Mononuclear cell (primary cell): ENCODE results near the gene PDHX. TPM values are rescaled to one million over a fixed set of nuclear protein-coding genes. Genes with fewer than 3 reads are reported as not detected.

Experiments used
- H3K27me3 ChIP-seq: 2 replicates; pipeline ENCODE4 v1.6.0; 2011; ENCODE audit warnings: low read length, control low read depth; ENCODE audit not compliant: insufficient read depth
- H3K4me1 ChIP-seq: 2 replicates; pipeline ENCODE4 v1.5.1; 2011; ENCODE audit warnings: mild to moderate bottlenecking, low read length, control low read depth; ENCODE audit not compliant: insufficient read depth
- H3K4me3 ChIP-seq: 2 replicates; pipeline ENCODE4 v1.5.1; 2011; ENCODE audit warnings: mild to moderate bottlenecking, low read length, moderate library complexity
- H3K9me3 ChIP-seq: 2 replicates; pipeline ENCODE4 v1.5.1; 2011; ENCODE audit warnings: low read depth, mild to moderate bottlenecking, control low read depth, low read length
- total RNA-seq: library from RNA; depleted of rRNA; stranded (reverse); fragments of >200 nt; gene quantifications from one replicate; pipeline ENCODE4 v1.2.3, GENCODE V29; 2012

Gene PDHX
- total RNA-seq, 1 donor, result 16.9 TPM

DNA sequence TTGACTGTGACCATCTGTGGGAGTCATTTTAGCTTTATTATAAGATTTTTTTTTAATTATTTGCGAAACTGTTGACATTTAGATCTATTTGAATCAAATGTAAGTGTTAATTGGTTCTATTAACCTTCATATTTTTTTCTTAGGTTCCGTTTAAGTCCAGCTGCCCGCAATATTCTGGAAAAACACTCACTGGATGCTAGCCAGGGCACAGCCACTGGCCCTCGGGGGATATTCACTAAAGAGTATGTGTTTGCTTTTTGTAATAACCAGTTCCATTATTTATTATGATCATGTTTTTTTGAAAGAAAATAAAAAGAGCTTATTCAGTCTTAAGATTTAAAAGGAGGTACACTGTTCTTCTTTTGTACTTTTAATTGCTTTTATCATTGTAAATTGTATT is 43.9 kb downstream of the PDHX start:
- Histone ChIP-seq H3K27me3 (no peaks in the 10 kb centered on the region), H3K4me1 (peaks cover 3% of the 10 kb centered on the region), H3K9me3 (no peaks in the 10 kb centered on the region), H3K4me3 (no peak overlapping the region)

DNA sequence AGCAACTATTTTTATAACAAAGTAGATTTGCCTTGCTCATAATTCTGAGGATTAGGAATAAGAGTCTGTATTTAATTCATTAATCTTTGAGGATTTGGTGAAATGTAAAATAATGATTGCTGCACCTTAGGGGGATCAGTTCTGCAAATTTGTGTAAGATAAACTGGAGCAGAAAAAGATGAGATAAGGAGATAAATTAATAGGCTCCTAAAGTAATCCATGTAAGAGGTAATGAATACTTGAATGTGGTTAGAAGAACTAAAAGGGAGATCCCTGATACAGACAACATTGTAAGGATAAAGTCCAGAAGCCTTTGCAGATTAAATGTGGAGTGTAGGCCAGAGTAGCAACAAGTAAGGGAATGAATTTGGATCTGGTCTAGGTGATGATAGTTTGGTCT is 45.6 kb downstream of the PDHX start:
- Histone ChIP-seq H3K4me3 (no peak overlapping the region), H3K27me3 (no peaks in the 10 kb centered on the region), H3K4me1 (peaks cover under 1% of the 10 kb centered on the region), H3K9me3 (no peaks in the 10 kb centered on the region)

- H3K4me3 ChIP-seq, result no peak overlapping the region
- no peaks in the 10 kb centered on the region for H3K4me1 ChIP-seq
- no peaks in the 10 kb centered on the region for H3K27me3 ChIP-seq
- H3K9me3 ChIP-seq, result no peaks in the 10 kb centered on the region
These were observed 46.9 kb downstream of the PDHX start for GRCh38 chr11:34963351-34963750.

GRCh38 chr11:34964610-34965331 is 48.4 kb downstream of the PDHX start:
- Histone ChIP-seq H3K9me3 (no peaks in the 10 kb centered on the region), H3K27me3 (no peaks in the 10 kb centered on the region), H3K4me3 (no peak overlapping the region), H3K4me1 (no peaks in the 10 kb centered on the region)

DNA sequence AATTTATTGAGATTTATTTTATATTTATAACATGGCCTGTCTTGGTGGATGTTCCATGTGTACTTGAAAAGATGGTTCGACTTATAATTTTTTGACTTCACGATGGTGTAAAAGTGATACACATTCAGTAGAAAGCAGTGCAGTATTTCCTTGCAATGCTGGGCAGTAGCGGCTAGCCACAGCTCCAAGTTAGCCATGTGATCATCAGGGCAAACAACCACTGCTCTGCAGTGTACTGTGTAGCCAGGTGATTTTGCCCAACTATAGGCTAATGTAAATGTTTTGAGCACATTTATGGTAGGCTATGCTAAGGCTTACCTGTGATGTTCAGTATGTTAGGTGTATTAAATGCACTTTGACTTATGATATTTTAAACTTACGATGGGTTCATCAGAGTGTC is 52.4 kb downstream of the PDHX start:
- H3K4me1 ChIP-seq, result no peaks in the 10 kb centered on the region
- no peaks in the 10 kb centered on the region for H3K27me3 ChIP-seq
- H3K9me3 ChIP-seq, result no peaks in the 10 kb centered on the region
- H3K4me3 ChIP-seq, result no peak overlapping the region

- Histone ChIP-seq H3K4me3 (no peak overlapping the region), H3K9me3 (no peaks in the 10 kb centered on the region), H3K27me3 (no peaks in the 10 kb centered on the region), H3K4me1 (no peaks in the 10 kb centered on the region)
These were observed 53.6 kb downstream of the PDHX start for GRCh38 chr11:34970033-34970432.

DNA sequence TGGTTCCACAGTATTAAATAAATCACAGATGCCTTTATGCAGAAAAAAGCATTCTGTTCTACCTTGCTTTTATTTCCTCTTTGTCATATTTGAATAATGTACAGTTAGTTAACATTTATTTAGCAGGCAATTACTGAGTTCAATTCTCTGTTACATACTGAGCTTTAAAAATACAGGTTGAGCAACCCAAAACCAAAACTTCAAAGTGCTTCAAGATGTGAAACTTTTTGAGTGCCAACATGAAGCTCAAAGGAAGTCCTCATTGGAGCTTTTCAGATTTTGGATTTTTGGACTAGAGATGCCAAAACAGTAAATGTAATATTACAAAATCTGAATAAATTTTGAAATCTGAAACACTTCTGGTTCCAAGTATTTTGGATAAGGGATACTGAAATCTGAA is 54.1 kb downstream of the PDHX start:
- Histone ChIP-seq H3K9me3 (no peaks in the 10 kb centered on the region), H3K4me1 (no peaks in the 10 kb centered on the region), H3K27me3 (no peaks in the 10 kb centered on the region), H3K4me3 (no peak overlapping the region)

DNA sequence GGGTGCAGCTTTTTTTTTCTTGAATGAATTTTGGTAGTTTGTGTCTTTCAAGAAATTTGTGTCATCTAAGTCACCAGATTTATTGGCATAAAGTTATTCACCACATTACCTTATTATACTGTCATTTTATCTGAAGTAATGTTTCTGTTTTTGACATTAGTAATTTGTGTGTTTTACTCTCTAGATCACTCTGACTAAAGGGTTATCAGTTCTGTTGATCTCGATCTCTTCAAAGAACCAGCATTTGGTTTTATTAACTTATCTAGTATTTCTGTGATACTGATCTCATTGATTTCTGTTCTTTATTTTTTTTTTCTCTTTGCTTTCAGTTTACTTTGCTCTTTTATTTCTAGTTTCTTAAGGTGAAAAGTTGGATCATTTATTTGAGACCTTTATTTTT is 55.5 kb downstream of the PDHX start:
- Histone ChIP-seq H3K27me3 (no peaks in the 10 kb centered on the region), H3K4me1 (no peaks in the 10 kb centered on the region), H3K4me3 (no peak overlapping the region), H3K9me3 (no peaks in the 10 kb centered on the region)

- Histone ChIP-seq H3K4me3 (no peak overlapping the region), H3K9me3 (no peaks in the 10 kb centered on the region), H3K4me1 (no peaks in the 10 kb centered on the region), H3K27me3 (no peaks in the 10 kb centered on the region)
These were observed 55.9 kb downstream of the PDHX start for GRCh38 chr11:34972366-34972765.

- Histone ChIP-seq H3K9me3 (no peaks in the 10 kb centered on the region), H3K27me3 (no peaks in the 10 kb centered on the region), H3K4me3 (no peak overlapping the region), H3K4me1 (no peaks in the 10 kb centered on the region)
These were observed 56.5 kb downstream of the PDHX start for GRCh38 chr11:34972892-34973291.

DNA sequence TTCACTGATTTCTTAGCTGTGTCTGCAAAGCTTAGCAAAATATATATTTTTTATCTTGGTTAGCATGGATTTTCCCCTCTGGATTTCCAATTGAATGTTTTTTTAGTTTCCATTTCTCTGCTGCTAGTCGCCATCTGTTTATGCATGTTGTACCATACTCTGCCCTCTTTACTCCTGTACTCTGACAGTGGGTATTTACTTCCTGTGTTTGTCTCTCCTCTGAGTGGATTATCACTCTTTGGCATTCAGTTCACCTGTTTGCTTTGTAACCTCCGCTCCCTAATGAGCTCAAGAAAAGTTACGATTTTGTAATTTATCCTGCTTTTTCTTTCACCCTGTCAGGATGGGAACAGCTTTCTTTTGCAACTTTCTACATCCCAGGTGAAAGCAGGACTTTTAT is 59.1 kb downstream of the PDHX start:
- H3K4me3 ChIP-seq, result no peak overlapping the region
- H3K4me1 ChIP-seq, result peaks cover 3% of the 10 kb centered on the region
- no peaks in the 10 kb centered on the region for H3K27me3 ChIP-seq
- no peaks in the 10 kb centered on the region for H3K9me3 ChIP-seq

DNA sequence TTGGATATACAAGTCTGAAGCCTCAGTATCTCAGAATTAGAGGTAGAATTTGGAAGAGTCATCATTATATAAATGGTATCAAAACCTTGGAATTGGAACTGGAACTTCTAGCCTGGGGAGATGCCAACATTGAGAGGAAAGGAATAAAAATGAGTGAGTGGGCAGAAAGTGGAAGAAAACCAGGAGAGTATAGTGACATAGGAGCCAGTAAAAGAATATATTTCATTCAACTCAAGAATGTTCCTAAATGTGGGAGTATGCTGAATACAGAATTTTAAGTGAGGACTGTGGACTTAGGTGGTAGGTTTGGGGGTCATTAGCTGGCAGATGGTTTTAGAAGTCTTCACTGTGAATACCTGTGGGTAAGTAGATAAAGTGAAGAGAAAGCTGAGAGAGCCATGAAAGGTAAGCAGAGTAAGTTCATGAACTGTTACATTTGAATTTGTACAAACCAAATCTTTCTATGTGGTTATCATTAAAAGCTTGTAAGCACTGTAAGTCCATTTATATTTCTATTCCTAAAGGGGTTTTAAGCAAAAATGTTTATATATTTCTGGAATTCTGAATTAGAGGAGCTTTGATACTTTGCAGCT is 60.2 kb downstream of the PDHX start:
- no peak overlapping the region for H3K4me3 ChIP-seq
- no peaks in the 10 kb centered on the region for H3K27me3 ChIP-seq
- peaks cover 3% of the 10 kb centered on the region for H3K4me1 ChIP-seq
- no peaks in the 10 kb centered on the region for H3K9me3 ChIP-seq

- no peaks in the 10 kb centered on the region for H3K27me3 ChIP-seq
- no peak overlapping the region for H3K4me3 ChIP-seq
- H3K9me3 ChIP-seq, result no peaks in the 10 kb centered on the region
- peaks cover 3% of the 10 kb centered on the region for H3K4me1 ChIP-seq
These were observed 60.9 kb downstream of the PDHX start for GRCh38 chr11:34977089-34977912.

DNA sequence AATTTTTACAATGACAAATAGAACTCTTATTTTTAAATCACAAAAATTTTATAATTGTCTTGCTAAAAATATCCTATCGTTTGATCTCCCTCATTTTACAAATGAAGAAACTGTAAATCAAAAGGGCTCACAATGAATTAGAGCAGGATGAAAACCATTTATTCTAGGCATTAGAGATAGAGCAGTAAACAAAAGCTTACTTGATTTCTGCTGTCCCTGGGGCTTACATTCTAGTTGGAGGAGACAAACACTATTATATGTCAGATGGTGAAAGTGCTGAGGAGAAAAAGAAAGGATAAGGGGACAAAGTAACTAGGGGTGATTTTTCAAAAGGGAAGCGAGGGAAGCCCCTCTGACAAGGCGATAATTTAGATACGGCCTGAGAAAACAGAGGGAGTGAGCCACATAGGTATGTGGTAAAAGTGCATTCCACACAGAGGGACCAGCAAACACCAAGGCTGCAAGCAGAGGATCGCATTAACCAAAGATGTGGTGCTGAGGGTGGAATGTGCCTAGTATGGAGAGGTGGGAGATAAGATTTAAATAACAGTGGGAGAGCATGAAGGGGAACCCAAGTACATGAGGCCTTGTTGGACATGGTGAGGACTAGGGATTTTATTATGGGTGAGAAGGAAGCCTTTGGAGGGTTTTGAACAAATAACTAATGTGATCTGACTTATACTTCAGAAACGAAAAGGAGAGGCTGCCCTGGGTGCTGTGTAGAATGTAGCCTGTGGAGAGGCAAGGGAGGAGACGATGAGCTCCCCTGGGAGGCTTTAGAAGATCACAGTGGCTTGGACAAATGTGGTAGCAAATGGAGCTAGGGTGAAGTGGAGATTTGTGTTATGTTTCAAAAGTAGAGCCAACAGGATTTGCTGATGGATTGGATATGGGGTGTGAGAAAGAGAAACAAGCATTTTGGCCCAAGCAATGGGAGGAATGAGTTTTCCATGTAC is 62.1 kb downstream of the PDHX start:
- no peaks in the 10 kb centered on the region for H3K27me3 ChIP-seq
- H3K4me1 ChIP-seq, result peaks cover 3% of the 10 kb centered on the region
- H3K9me3 ChIP-seq, result no peaks in the 10 kb centered on the region
- no peak overlapping the region for H3K4me3 ChIP-seq

DNA sequence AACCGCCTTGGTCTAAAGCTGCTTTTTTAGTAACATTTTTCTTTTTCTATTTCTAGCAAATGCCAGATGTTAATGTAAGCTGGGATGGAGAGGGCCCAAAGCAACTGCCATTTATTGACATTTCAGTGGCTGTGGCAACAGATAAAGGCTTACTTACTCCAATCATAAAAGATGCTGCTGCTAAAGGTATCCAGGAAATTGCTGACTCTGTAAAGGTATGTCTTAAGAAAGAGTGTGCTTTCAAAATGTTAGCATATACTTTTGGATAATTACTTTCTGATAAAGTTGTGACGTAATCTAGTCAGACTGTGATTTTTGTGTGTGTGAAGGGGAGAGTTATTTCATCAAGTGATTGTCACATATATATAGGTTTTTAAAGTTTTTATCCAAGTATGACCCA is 68.1 kb downstream of the PDHX start:
- H3K27me3 ChIP-seq, result no peaks in the 10 kb centered on the region
- no peaks in the 10 kb centered on the region for H3K4me1 ChIP-seq
- no peaks in the 10 kb centered on the region for H3K9me3 ChIP-seq
- H3K4me3 ChIP-seq, result no peak overlapping the region
